ENCODE results near the gene PTPN23.

PTPN23 gene

DNA sequence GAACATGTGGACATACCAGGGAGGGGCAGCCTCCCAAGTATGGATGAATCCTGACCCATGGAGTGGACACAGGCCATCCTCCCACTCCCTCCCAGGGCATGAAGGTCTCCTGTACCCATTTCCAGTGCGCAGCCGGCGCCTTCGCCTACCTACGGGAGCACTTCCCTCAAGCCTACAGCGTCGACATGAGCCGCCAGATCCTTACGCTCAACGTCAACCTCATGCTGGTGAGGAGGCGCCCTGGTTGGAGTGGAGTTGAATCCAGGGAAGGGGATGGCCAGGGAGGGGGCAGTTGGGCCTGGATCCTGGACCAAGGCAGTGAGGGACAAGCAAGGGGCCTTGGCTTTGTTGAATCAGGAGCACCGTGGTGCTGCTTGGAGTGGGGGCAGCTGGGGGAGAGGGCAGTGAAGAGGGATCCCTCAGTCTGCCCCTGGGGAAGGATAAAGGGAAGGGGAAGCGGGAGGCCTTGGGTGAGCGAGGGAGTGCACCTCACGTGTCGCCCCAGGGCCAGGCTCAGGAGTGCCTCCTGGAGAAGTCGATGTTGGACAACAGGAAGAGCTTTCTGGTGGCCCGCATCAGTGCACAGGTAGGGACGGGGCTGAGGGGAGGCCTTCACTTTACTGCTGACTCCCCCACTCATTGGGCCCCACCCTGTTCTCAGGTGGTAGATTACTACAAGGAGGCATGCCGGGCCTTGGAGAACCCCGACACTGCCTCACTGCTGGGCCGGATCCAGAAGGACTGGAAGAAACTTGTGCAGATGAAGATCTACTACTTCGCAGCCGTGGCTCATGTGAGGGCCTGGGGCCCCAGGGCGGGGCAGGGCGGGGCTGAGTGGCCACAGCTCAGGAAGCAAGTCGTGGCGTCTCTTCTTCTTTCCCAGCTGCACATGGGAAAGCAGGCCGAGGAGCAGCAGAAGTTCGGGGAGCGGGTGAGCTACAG, 25.3 kb downstream of the PTPN23 start:
- no peak for DNase-seq (ENCODE audit: low read depth in 3 of 3, low spot score in 1 of 3)

DNA sequence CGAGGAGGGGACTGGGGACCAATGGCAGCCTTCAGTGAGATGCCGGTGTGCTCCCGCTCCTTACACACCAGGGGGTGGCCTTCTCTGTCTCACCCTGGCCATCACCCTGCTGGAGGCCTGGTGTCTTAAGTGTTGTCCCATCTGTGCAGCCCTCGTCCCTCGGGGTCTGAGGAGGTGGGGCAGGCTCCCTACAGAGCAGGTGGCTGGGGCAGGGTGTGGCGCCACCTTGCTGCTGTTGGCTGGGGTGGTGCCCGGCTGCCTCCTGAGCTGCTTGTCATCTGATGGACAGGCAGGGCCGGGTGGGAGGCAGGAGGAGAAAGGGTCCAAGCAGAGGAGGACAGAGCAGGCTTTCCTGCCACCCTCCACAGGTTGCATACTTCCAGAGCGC, 25.9 kb downstream of the PTPN23 start:
- DNase-seq (ENCODE audit: low read depth in 3 of 3, low spot score in 1 of 3): no peak

DNA sequence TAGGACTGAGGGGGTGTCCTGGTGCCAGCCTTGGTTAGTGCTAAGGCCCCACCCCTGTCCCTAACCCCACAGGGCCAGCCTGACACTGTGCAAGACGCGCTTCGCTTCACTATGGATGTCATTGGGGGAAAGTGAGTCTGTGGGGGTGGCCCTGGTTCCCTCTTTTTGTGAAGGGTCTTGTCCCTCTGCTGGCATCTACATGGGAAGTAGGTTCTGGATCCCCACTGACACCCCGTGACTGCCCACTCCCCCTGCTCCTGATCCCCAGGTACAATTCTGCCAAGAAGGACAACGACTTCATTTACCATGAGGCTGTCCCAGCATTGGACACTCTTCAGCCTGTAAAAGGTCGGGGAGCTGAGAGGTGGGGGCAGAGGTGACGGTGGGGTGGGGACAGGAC, 26.4 kb downstream of the PTPN23 start:
- no peak for DNase-seq (ENCODE audit: low read depth in 3 of 3, low spot score in 1 of 3)

DNA sequence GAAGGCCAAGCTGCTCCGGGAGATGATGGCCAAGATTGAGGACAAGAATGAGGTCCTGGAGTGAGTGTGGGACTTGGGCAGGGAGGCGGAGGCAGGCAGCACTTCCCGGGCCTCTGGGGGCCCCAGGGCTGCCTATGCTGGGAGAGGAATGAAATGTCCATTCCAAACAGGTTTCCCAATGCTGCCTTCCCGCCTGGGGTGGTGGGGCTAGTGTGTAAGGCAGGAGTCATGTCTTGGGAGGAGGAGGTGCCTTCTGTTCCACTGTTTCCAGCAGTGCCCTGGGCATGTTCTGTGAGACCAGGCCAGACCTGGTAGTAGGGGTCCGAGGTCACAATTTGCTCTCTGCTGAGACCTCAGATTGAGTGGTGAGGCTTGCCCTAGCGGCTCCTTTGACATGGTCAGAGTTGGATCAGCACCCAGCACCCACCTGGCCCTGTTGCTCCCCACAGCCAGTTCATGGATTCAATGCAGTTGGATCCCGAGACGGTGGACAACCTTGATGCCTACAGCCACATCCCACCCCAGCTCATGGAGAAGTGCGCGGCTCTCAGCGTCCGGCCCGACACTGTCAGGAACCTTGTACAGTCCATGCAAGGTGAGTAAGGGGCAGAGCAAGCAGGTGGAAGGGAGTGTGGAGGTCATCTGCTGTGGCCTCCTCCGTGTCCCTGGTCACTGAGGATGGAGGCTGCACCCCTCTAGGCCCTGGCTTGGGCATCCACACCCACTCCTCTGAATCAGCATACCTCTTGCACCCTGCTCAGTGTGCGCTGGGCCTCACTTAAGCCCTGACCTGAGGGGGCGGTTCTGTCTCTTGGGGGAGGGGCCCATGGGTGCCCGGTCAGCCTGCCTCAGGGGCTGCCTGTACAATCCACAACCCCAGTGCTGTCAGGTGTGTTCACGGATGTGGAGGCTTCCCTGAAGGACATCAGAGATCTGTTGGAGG, 27.3 kb downstream of the PTPN23 start:
- no peak for DNase-seq (ENCODE audit: low read depth in 3 of 3, low spot score in 1 of 3)

DNA sequence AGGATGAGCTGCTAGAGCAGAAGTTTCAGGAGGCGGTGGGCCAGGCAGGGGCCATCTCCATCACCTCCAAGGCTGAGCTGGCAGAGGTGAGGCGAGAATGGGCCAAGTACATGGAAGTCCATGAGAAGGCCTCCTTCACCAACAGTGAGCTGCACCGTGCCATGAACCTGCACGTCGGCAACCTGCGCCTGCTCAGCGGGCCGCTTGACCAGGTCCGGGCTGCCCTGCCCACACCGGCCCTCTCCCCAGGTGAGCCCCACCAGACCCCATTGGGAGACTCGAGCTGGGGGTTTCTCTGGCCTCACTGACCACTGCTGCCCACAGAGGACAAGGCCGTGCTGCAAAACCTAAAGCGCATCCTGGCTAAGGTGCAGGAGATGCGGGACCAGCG, 28.0 kb downstream of the PTPN23 start:
- DNase-seq (ENCODE audit: low read depth in 3 of 3, low spot score in 1 of 3): no peak

DNA sequence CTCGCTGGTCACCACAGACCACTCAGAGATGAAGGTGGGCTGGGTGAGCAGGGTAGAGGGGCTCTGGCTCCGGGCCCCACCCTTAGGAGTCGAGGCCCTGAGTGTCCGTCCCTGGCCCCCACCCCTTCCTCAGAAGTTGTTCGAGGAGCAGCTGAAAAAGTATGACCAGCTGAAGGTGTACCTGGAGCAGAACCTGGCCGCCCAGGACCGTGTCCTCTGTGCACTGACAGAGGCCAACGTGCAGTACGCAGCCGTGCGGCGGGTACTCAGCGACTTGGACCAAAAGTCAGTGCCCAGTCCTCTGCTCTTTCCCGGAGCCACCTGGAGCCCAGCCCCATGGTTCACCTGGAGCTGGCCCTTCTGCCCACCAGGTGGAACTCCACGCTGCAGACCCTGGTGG, 28.5 kb downstream of the PTPN23 start:
- DNase-seq (ENCODE audit: low read depth in 3 of 3, low spot score in 1 of 3): no peak

DNA sequence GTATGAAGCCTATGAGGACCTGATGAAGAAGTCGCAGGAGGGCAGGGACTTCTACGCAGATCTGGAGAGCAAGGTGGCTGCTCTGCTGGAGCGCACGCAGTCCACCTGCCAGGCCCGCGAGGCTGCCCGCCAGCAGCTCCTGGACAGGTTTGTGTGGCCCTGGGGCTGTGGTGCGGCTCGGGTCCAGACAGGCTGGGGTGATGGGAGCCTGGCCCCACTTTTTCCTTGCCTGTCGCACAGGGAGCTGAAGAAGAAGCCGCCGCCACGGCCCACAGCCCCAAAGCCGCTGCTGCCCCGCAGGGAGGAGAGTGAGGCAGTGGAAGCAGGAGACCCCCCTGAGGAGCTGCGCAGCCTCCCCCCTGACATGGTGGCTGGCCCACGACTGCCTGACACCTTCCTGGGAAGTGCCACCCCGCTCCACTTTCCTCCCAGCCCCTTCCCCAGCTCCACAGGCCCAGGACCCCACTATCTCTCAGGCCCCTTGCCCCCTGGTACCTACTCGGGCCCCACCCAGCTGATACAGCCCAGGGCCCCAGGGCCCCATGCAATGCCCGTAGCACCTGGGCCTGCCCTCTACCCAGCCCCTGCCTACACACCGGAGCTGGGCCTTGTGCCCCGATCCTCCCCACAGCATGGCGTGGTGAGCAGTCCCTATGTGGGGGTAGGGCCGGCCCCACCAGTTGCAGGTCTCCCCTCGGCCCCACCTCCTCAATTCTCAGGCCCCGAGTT, 29.0 kb downstream of the PTPN23 start:
- DNase-seq (ENCODE audit: low read depth in 3 of 3, low spot score in 1 of 3): no peak

- DNase-seq (ENCODE audit: low read depth in 3 of 3, low spot score in 1 of 3): no peak
These were observed 29.5 kb downstream of the PTPN23 start for GRCh38 chr3:47410417-47410720.

DNA sequence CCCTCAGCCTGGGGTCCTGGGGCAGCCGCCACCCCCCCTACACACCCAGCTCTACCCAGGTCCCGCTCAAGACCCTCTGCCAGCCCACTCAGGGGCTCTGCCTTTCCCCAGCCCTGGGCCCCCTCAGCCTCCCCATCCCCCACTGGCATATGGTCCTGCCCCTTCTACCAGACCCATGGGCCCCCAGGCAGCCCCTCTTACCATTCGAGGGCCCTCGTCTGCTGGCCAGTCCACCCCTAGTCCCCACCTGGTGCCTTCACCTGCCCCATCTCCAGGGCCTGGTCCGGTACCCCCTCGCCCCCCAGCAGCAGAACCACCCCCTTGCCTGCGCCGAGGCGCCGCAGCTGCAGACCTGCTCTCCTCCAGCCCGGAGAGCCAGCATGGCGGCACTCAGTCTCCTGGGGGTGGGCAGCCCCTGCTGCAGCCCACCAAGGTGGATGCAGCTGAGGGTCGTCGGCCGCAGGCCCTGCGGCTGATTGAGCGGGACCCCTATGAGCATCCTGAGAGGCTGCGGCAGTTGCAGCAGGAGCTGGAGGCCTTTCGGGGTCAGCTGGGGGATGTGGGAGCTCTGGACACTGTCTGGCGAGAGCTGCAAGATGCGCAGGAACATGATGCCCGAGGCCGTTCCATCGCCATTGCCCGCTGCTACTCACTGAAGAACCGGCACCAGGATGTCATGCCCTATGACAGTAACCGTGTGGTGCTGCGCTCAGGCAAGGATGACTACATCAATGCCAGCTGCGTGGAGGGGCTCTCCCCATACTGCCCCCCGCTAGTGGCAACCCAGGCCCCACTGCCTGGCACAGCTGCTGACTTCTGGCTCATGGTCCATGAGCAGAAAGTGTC, 30.2 kb downstream of the PTPN23 start:
- DNase-seq (ENCODE audit: low read depth in 3 of 3, low spot score in 1 of 3): no peak

- DNase-seq (ENCODE audit: low read depth in 3 of 3, low spot score in 1 of 3): no peak
These were observed 31.1 kb downstream of the PTPN23 start for GRCh38 chr3:47411696-47412452.

DNA sequence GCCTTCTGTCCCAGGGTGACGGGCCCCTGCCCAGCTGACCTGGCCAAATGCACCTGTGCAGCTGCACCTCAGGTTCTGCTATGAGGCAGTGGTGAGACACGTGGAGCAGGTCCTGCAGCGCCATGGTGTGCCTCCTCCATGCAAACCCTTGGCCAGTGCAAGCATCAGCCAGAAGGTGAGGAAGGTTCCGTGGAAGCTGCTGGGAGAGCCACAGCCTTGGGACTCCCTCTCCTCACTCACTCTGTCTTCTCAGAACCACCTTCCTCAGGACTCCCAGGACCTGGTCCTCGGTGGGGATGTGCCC, 31.6 kb downstream of the PTPN23 start:
- DNase-seq (ENCODE audit: low read depth in 3 of 3, low spot score in 1 of 3): no peak

- no peak for DNase-seq (ENCODE audit: low read depth in 3 of 3, low spot score in 1 of 3)
These were observed 32.2 kb downstream of the PTPN23 start for GRCh38 chr3:47412842-47413520.

DNA sequence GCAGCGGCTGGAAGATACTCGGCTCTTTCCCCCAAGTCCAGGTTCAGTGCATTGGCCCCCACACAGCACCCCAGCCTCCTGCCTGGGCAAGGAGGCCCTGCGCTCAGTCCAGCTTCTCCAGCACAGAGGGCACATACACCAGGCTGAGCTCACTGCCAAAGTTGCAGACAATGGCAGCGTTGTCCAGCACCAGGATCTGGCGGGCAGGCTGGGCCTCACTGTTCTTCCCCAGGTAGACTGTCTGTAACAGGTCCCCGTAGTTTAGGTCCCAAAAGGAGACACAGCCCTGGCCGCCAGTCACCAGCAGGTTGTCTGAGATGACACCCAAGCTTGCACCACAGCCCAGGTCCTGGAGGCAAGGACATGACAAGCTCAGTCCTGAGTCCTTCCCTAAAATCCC, 32.9 kb downstream of the PTPN23 start:
- DNase-seq (ENCODE audit: low read depth in 3 of 3, low spot score in 1 of 3): no peak

DNA sequence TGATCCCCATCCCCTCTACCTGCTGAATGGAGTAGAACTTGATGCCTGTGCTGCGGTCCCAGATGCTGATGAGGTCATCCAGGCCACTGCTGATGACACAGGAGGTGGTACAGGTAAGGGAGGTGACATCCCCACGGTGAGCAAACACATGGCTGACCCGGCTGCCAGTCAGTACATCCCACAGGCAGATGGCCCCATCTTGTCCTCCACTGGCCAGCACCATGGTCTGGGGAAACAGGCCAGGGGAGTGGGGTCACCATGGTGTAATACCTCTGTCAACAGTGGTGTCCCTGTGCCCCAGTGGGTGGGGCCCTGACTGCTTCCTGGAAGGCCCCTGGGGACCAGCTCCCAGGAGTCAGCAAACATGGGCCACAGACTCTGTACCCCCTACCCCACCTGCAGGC, 33.3 kb downstream of the PTPN23 start:
- DNase-seq (ENCODE audit: low read depth in 3 of 3, low spot score in 1 of 3): no peak

GRCh38 chr3:47414666-47415587, 34.1 kb downstream of the PTPN23 start:
- no peak for DNase-seq (ENCODE audit: low read depth in 3 of 3, low spot score in 1 of 3)

DNA sequence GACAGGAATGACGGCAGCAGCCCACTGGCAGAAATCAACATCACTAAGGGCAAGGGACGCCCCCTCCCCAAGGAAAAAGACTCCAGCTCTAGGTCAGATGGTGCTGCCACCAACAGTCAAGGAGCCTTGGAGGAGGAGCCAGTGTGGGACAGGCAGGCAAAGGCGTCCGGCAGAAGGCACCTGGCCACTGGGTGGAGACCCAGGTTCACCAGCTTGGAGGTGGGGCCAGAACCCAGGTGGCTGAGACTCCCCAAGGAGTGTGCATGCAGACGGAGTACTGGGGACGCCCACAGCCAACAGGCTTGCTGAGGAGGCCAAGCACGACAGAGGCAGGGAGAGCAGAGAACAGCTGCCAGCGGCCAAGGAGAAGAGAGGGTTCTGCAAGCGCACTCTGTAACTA, 35.2 kb downstream of the PTPN23 start:
- no peak for DNase-seq (ENCODE audit: low read depth in 3 of 3, low spot score in 1 of 3)

DNA sequence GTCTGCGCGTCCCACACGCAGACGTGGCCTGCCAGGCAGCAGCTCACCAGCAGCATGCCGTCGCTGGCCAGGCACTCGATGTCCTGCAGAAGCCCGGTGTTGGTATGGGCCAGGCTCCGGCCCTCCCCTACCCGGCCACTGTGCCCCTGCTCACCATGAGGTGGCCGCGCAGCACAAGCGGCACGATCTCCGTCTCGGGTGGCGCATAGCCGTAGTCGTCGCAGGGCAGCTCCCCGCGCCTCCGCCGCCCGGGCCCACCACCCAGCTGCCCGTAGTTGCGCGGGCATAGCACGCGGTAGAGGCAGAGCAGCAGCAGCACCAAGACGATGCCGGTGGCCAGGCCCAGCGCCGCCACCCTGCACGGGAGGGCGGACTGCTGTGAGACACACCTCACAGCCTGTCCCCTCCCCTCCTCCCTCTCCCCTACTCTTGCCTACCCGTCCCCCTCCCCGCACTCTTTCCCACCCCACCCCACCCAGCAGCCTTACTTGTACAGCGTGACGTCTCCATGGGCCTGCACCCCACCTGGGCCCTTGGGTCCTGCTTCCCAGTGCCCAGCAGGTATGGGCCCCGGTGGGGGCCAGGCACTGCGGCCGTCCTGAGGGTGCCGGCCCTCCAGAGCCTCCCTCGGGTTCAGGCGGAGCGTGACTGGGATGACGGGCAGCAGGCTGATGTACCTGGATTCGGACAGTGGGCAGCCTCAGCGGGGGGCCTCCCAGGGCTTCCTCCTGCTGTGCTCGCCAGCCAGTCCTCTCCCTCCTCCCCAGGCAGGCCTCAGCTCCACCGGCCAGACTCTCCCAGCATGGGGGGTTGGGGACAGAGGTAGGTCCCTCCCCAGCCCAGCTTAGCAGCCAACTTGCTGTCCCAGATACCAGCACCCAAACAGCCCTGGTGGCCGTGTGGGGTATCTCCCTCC, 37.6 kb downstream of the PTPN23 start:
- no peak for DNase-seq (ENCODE audit: low read depth in 3 of 3, low spot score in 1 of 3)
